Prostate gland (tissue), 2 donors: ENCODE measurements around the gene LRRC8B.

ENCODE experiments used
- POLR2A ChIP-seq: fragments of 450-650 bp; IDR thresholded peaks from one replicate; pipeline ENCODE4 v1.6.1; 2016; ENCODE audit warnings: antibody characterized with exemption, mild to moderate bottlenecking
- POLR2AphosphoS5 ChIP-seq: sonication (generic); formaldehyde crosslinking; IDR thresholded peaks from one replicate; pipeline ENCODE4 v1.6.1; 2017; ENCODE audit warnings: antibody characterized with exemption
- TF ChIP-seq, protein P1 (sequence below), 4 experiments: fragments of 200-600 bp in 2 of 4; fragments of 450-650 bp in 2 of 4; sonication (generic) in 2 of 4; IDR thresholded peaks; 1 replicate in 3 of 4; 2 replicates in 1 of 4; pipeline ENCODE4 v1.5.1; 2016 to 2019; ENCODE audit warnings: antibody characterized with exemption in 4 of 4, mild to moderate bottlenecking in 2 of 4, moderate library complexity in 2 of 4

GRCh38 chr1:89575207-89575606 is 50.6 kb downstream of the LRRC8B start:
- TF ChIP-seq, protein P1, sequence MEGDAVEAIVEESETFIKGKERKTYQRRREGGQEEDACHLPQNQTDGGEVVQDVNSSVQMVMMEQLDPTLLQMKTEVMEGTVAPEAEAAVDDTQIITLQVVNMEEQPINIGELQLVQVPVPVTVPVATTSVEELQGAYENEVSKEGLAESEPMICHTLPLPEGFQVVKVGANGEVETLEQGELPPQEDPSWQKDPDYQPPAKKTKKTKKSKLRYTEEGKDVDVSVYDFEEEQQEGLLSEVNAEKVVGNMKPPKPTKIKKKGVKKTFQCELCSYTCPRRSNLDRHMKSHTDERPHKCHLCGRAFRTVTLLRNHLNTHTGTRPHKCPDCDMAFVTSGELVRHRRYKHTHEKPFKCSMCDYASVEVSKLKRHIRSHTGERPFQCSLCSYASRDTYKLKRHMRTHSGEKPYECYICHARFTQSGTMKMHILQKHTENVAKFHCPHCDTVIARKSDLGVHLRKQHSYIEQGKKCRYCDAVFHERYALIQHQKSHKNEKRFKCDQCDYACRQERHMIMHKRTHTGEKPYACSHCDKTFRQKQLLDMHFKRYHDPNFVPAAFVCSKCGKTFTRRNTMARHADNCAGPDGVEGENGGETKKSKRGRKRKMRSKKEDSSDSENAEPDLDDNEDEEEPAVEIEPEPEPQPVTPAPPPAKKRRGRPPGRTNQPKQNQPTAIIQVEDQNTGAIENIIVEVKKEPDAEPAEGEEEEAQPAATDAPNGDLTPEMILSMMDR (IDR thresholded peaks at IDR 0.05), result no peak
- TF ChIP-seq POLR2A (no peak), POLR2AphosphoS5 (no peak)
